Large intestine (tissue), 12 donors: ENCODE measurements around the gene ZNF726. TPM values are rescaled to one million over a fixed set of nuclear protein-coding genes. Genes with fewer than 3 reads are reported as not detected.
"Not testable (repeated sequence)": the region's sequence is repeated elsewhere in the genome, so short reads cannot be mapped to it uniquely, and the experiment has no call there.

Experiments
- DNase-seq, 2 donors: peaks; one replicate each; pipeline versions ENCODE4 v3.0.0 to v3.0.0-alpha.2; 2013
- H3K27ac ChIP-seq: one replicate; pipeline ENCODE4 v1.5.1; 2013; ENCODE audit warnings: low read length
- H3K27me3 ChIP-seq: 2 replicates; pipeline ENCODE4 v1.6.1; 2013; ENCODE audit warnings: low read length; ENCODE audit not compliant: control insufficient read depth, insufficient read depth
- H3K36me3 ChIP-seq: 2 replicates; pipeline ENCODE4 v1.6.1; 2013; ENCODE audit warnings: low read length; ENCODE audit not compliant: control insufficient read depth, insufficient read depth
- H3K4me1 ChIP-seq: one replicate; pipeline ENCODE4 v1.6.1; 2013; ENCODE audit warnings: low read length; ENCODE audit not compliant: control insufficient read depth, insufficient read depth
- H3K4me3 ChIP-seq: one replicate; pipeline ENCODE4 v1.5.1; 2013; ENCODE audit warnings: low read length
- H3K9me3 ChIP-seq: one replicate; pipeline ENCODE4 v1.6.1; 2013; ENCODE audit warnings: mild to moderate bottlenecking, low read depth, low read length, moderate library complexity; ENCODE audit not compliant: control insufficient read depth
- WGBS: methylation state at CpG from one replicate; pipeline ENCODE4 v1.1.5; 2013; ENCODE audit warnings: low lambda C conversion rate; ENCODE audit not compliant: insufficient coverage; 5-methylcytosine and 5-hydroxymethylcytosine counted together
- long read RNA-seq, 11 donors: transcript quantifications; one replicate each; lab custom pipeline, GENCODE V29; 2026
- polyA plus RNA-seq: library from polyadenylated mRNA; unstranded; fragments of 120-200 nt; gene quantifications from one replicate; pipeline ENCODE4 v1.2.1, GENCODE V29; 2013

The ZNF726 gene
- 4.5 TPM for polyA plus RNA-seq
- long read RNA-seq, donor 1, partial matches to known transcripts = 0 of 2 reads
- long read RNA-seq, donor 1, other reads (novel, unspliced or antisense) = 0 of 2 reads
- long read RNA-seq, donor 2 = 0 reads
- long read RNA-seq, donor 3 = 0 reads
- long read RNA-seq, donor 4 = 0 reads
- long read RNA-seq, donor 5, partial matches to known transcripts = 0 of 1 reads
- long read RNA-seq, donor 5, other reads (novel, unspliced or antisense) = 0 of 1 reads
- long read RNA-seq, donor 6 = 0 reads
- long read RNA-seq, donor 7 = 0 reads
- long read RNA-seq, donor 8, partial matches to known transcripts = 0 of 1 reads
- long read RNA-seq, donor 8, other reads (novel, unspliced or antisense) = 0 of 1 reads
- long read RNA-seq, donor 9, partial matches to known transcripts = 0 of 2 reads
- long read RNA-seq, donor 9, other reads (novel, unspliced or antisense) = 0 of 2 reads
- long read RNA-seq, donor 10, partial matches to known transcripts = 0 of 2 reads
- long read RNA-seq, donor 10, other reads (novel, unspliced or antisense) = 0 of 2 reads
- long read RNA-seq, donor 11, partial matches to known transcripts = 0 of 1 reads
- long read RNA-seq, donor 11, other reads (novel, unspliced or antisense) = 0 of 1 reads

DNA sequence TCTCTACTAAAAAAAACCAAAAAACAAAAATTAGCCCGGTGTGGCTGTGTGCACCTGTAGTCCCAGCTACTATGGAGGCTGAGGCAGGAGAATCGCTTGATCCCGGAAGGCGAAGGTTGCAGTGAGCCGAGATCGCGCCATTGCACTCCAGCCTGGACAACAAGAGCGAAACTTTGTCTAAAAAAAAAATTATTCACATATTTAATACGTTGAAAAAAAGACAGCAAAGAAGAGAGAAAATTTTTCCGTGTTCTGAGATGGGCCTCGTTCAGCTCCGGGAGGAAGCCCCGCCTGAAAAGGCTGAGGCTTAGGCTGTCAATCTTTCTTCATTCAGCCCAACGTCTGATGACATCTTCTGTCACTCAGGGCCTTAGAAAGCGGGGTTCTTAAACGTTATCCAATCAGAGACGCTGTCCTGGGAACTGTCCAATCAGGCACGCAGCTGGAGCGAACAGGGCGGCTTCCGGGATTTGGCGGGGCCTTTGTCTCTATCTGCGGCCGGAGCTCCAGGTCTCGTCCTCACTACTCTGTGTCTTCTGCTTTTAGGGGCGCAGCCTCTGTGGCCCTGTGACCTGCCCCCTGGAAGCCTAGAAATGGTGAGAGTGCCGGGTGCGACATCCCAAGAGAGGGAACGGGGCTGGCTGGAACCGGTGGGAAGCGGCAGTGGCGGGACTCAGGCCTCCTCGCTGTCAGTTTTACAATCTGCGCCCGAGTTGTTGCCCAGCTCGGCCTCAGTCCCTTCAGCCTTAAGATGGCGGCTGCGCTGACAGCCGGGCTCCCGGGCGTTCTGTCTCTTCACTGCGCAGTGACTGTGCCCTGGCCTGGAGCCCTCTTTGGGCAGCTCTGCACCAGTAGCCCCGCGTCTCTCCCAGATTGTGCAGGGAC lies at the start of gene ZNF726:
Gene ZNF726 (plus strand): TSS at position 485 of the 885 bp plus-strand sequence. CDS start 109 bp downstream, at position 594.
- peak within 1 kb of the TSS; percentile 36 for H3K27ac ChIP-seq
- 52% methylated on average over 3 of the region's 44 CpGs for WGBS

GRCh38 chr19:23867895-23868294 lies 46.8 kb upstream of the ZNF726 start:
- H3K36me3 ChIP-seq = no peaks in the 10 kb centered on the region
- H3K4me1 ChIP-seq = no peaks in the 10 kb centered on the region
- no peak overlapping the region for H3K27ac ChIP-seq
- no peak for DNase-seq
- no CpG with 5 or more reads among the region's 4 CpGs for WGBS
- H3K27me3 ChIP-seq = no peaks in the 10 kb centered on the region
- no peak overlapping the region for H3K4me3 ChIP-seq
- no peaks in the 10 kb centered on the region for H3K9me3 ChIP-seq

More for the DNA sequence above, at the start of gene ZNF726:
- H3K9me3 ChIP-seq = no peaks in the 10 kb centered on the region
- no peaks in the 10 kb centered on the region for H3K27me3 ChIP-seq
- DNase-seq = peak; percentile 85 to 93
- H3K36me3 ChIP-seq = no peaks in the 10 kb centered on the region
- no peaks in the 10 kb centered on the region for H3K4me1 ChIP-seq
- H3K4me3 ChIP-seq = peak within 1 kb of the TSS; percentile 65

DNA sequence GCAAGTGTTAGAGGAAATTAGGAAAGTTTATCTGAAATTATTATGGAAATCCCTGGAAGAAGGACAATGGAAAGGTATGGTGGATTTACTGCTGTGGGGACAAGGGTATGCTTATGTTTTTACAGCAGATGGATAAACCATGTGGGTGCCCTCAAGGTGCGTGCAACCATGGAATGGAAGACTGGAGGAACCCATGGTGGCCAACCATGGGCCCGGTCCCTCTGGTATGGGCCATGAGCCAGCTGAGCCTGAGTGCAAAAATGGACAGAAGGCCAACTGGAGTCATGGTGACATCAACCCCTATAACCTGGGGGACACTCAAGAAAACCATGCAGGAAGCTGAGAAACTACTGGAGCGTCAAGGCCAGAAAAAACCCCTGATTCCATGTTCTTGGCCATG lies 46.1 kb upstream of the ZNF726 start:
- DNase-seq = no peak
- H3K27ac ChIP-seq = no peak overlapping the region
- H3K9me3 ChIP-seq = no peaks in the 10 kb centered on the region
- no peaks in the 10 kb centered on the region for H3K27me3 ChIP-seq
- no CpG with 5 or more reads among the region's 3 CpGs for WGBS
- H3K4me3 ChIP-seq = no peak overlapping the region
- no peaks in the 10 kb centered on the region for H3K4me1 ChIP-seq
- no peaks in the 10 kb centered on the region for H3K36me3 ChIP-seq

DNA sequence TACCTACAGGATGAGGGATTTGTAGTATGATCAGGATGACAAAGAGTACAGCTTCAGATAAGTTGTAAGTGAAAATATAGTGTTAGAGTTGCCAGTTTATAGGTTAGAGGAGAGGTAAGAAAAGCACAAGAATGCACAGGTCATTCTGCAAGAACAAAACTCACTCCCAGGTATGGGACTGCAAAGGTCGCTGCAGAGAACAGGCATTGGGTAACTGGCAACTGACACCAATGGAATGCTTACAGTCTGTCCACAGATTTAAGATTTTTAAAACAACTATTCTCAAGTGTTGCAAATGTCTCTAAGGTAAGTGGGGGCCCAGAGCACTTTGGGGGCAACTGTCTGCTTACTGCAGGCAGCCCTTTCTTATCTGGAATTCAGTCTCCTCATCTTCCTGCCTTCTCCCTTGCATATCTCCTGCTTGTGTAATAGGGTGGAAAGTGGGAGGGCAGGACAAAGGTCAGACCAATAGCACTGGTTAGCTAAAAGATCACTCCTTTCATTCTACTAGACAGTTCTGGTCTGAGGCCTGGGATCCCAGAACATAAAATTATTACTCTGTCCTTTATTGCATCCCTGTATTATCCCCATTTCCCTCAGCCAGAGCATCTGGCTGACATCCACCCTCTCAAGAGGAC lies 42.3 kb upstream of the ZNF726 start:
- no peaks in the 10 kb centered on the region for H3K36me3 ChIP-seq
- peaks cover 2% of the 10 kb centered on the region for H3K9me3 ChIP-seq
- WGBS = no CpG with 5 or more reads among the region's 1 CpG
- H3K4me1 ChIP-seq = no peaks in the 10 kb centered on the region
- no peaks in the 10 kb centered on the region for H3K27me3 ChIP-seq
- H3K4me3 ChIP-seq = no peak overlapping the region
- DNase-seq = no peak
- no peak overlapping the region for H3K27ac ChIP-seq

GRCh38 chr19:23876261-23876660 lies 38.4 kb upstream of the ZNF726 start:
- Histone ChIP-seq H3K4me3 (no peak overlapping the region), H3K9me3 (peaks cover 22% of the 10 kb centered on the region), H3K27me3 (no peaks in the 10 kb centered on the region), H3K36me3 (no peaks in the 10 kb centered on the region), H3K4me1 (no peaks in the 10 kb centered on the region), H3K27ac (no peak overlapping the region)
- WGBS = 50% methylated on average over 2 of the region's 12 CpGs
- DNase-seq = no peak

DNA sequence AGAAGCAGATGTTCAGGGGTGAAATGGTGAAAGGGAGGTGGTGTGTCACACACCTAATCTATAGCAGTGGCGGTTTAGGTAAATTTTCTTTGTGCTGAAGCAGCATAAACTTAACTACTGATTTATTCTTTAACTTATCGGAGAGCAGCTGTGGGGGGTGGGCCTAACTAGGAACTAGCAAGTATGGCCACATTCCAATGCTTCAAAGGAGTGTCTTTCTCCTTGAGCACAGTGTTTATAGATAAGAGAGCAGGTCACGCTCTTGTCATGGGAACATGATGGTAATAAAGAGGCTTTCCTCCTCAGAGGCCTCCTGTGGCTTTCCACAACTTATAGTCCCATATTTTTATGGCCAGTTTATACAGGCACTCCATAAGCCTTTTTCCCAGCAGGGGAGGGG lies 37.9 kb upstream of the ZNF726 start:
- not testable (repeated sequence) for H3K27ac ChIP-seq, H3K36me3 ChIP-seq, H3K4me1 ChIP-seq, H3K27me3 ChIP-seq, H3K4me3 ChIP-seq, DNase-seq
- peaks cover 27% of the 10 kb centered on the region for H3K9me3 ChIP-seq
- no CpG with 5 or more reads among the region's 3 CpGs for WGBS

DNA sequence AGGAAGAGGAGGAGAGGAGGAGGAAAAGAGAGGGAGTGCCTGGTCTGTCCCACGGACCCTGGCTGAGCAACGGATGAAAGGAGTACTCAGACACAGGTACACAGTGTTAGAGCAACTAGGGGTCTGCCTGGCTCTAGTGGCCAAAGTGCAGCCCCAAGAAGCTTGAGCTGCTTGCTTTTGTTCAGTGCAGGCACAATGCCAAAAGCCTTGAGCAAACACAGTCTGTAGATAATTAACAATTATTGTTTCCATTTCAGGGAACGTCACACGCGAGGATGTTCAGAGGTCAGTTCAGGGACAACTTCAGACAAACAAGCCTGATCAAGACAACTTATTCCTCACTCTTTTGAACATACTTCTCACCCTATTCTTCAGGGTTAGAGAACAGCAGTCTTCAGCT lies 32.2 kb upstream of the ZNF726 start:
- Histone ChIP-seq H3K4me1 (no peaks in the 10 kb centered on the region), H3K9me3 (peaks cover 31% of the 10 kb centered on the region), H3K27ac (no peak overlapping the region), H3K36me3 (no peaks in the 10 kb centered on the region), H3K4me3 (no peak overlapping the region), H3K27me3 (no peaks in the 10 kb centered on the region)
- WGBS = 30% methylated on average over 2 of the region's 5 CpGs
- DNase-seq = peak in 1 of 2 donors; percentile 29

DNA sequence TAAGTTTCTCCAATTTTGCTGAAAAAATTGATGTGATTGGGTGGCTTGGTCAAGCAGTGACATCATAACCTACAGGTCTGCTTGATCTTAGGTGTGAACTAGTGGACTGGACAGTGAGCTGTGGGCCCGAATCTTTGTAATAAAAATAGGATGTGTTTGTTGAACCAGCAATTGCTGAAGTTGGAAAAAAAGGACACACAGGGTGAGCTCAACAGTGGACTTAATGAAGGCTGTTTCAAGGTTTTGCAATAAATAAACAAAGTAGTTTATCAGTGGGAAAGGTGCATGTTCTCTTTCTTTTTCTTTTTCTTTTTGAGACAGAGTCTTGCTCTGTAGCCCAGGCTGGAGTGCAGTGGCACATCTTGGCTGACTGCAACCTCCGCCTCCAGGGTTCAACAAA lies 30.3 kb upstream of the ZNF726 start:
- Histone ChIP-seq H3K4me3 (no peak overlapping the region), H3K9me3 (peaks cover 27% of the 10 kb centered on the region), H3K27me3 (no peaks in the 10 kb centered on the region), H3K36me3 (no peaks in the 10 kb centered on the region), H3K27ac (no peak overlapping the region), H3K4me1 (no peaks in the 10 kb centered on the region)
- no CpG with 5 or more reads among the region's 2 CpGs for WGBS
- DNase-seq = no peak

DNA sequence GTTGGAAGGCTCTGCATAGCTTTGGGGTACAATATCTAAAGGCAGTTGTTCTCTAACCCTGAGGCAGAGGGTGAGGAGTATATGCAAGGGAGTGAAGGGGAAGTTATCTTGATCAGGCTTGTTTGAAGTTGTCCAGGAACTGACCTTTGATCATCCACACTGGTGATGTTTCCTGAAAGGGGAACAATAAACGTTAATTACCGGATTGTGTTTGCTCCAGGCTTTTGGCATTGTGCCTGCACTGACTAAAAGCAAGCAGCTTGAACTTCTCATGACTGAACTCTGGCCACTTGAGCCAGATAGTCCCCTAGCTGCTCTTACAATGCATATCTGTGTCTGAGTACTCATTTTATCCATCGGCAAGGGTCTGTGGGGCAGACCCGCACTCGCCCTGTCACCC lies 27.0 kb upstream of the ZNF726 start:
- DNase-seq = peak in 1 of 2 donors; percentile 4
- Histone ChIP-seq H3K9me3 (no peaks in the 10 kb centered on the region), H3K4me1 (no peaks in the 10 kb centered on the region), H3K36me3 (no peaks in the 10 kb centered on the region), H3K27me3 (no peaks in the 10 kb centered on the region), H3K4me3 (no peak overlapping the region), H3K27ac (no peak overlapping the region)
- WGBS = no CpG with 5 or more reads among the region's 5 CpGs

DNA sequence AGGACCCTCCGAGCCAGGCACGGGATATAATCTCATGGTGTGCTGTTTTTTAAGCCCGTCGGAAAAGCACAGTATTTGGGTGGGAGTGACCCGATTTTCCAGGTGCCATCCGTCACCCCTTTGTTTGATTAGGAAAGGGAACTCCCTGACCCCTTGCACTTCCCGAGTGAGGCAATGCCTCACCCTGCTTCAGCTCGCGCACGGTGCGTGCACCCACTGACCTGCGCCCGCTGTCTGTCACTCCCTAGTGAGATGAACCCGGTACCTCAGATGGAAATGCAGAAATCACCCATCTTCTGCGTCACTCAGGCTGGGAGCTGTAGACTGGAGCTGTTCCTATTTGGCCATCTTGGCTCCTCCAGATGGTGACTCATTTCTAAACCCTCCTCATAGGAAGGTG lies 18.6 kb upstream of the ZNF726 start:
- not testable (repeated sequence) for H3K4me1 ChIP-seq, H3K27ac ChIP-seq, H3K27me3 ChIP-seq, DNase-seq, H3K36me3 ChIP-seq, H3K4me3 ChIP-seq, H3K9me3 ChIP-seq
- WGBS = no CpG with 5 or more reads among the region's 15 CpGs
